ENCODE results near the gene ADGRA1. TPM values are rescaled to one million over a fixed set of nuclear protein-coding genes. Genes with fewer than 3 reads are reported as not detected.
"Not testable (repeated sequence)": the region's sequence is repeated elsewhere in the genome, so short reads cannot be mapped to it uniquely, and the experiment has no call there.

The ADGRA1 gene
- total RNA-seq, 1 donor from 2014 or later = 3.6 TPM

- DNase-seq (ENCODE audit: low read depth) = no peak
Observed at GRCh38 chr10:133126431-133127290, 38.9 kb downstream of the ADGRA1 start.

- DNase-seq (ENCODE audit: low read depth) = no peak
Observed at GRCh38 chr10:133127291-133128125, 39.8 kb downstream of the ADGRA1 start.

GRCh38 chr10:133128126-133129070 lies 40.7 kb downstream of the ADGRA1 start:
- DNase-seq (ENCODE audit: low read depth) = no peak

- no peak for DNase-seq (ENCODE audit: low read depth)
Observed at GRCh38 chr10:133129071-133129858, 41.5 kb downstream of the ADGRA1 start.

- no peak for DNase-seq (ENCODE audit: low read depth)
Observed at GRCh38 chr10:133129859-133130495, 42.3 kb downstream of the ADGRA1 start.

- DNase-seq (ENCODE audit: low read depth) = no peak
Observed at GRCh38 chr10:133130602-133131001, 42.9 kb downstream of the ADGRA1 start.

GRCh38 chr10:133131053-133131452 lies 43.3 kb downstream of the ADGRA1 start:
- DNase-seq (ENCODE audit: low read depth) = no peak

- no peak for DNase-seq (ENCODE audit: low read depth)
Observed at GRCh38 chr10:133131734-133132472, 44.2 kb downstream of the ADGRA1 start.

GRCh38 chr10:133132473-133133291 lies 45.0 kb downstream of the ADGRA1 start:
- DNase-seq (ENCODE audit: low read depth) = no peak

- no peak for DNase-seq (ENCODE audit: low read depth)
Observed at GRCh38 chr10:133133471-133134231, 45.9 kb downstream of the ADGRA1 start.

GRCh38 chr10:133134411-133135115 lies 46.8 kb downstream of the ADGRA1 start:
- no peak for DNase-seq (ENCODE audit: low read depth)

- DNase-seq (ENCODE audit: low read depth) = no peak
Observed at GRCh38 chr10:133135116-133135465, 47.4 kb downstream of the ADGRA1 start.

GRCh38 chr10:133137486-133138145 lies 49.9 kb downstream of the ADGRA1 start:
- DNase-seq (ENCODE audit: low read depth) = not testable (repeated sequence)

- DNase-seq (ENCODE audit: low read depth) = no peak
Observed at GRCh38 chr10:133139551-133140065, 51.9 kb downstream of the ADGRA1 start.

- no peak for DNase-seq (ENCODE audit: low read depth)
Observed at GRCh38 chr10:133140417-133141143, 52.9 kb downstream of the ADGRA1 start.

All from myocyte (in vitro differentiated cells).